GM18868 (cell line): Measurements from ENCODE around the gene LPIN1.
"Not testable (repeated sequence)": the region's sequence is repeated elsewhere in the genome, so short reads cannot be mapped to it uniquely, and the experiment has no call there.

ENCODE experiments used
- ATAC-seq: cut with Tn5 transposase; IDR thresholded peaks from one replicate; pipeline ENCODE4 v1.9.1; 2021; ENCODE audit warnings: mild to moderate bottlenecking, moderate library complexity; ENCODE audit not compliant: unreplicated experiment

The LPIN1 gene

DNA sequence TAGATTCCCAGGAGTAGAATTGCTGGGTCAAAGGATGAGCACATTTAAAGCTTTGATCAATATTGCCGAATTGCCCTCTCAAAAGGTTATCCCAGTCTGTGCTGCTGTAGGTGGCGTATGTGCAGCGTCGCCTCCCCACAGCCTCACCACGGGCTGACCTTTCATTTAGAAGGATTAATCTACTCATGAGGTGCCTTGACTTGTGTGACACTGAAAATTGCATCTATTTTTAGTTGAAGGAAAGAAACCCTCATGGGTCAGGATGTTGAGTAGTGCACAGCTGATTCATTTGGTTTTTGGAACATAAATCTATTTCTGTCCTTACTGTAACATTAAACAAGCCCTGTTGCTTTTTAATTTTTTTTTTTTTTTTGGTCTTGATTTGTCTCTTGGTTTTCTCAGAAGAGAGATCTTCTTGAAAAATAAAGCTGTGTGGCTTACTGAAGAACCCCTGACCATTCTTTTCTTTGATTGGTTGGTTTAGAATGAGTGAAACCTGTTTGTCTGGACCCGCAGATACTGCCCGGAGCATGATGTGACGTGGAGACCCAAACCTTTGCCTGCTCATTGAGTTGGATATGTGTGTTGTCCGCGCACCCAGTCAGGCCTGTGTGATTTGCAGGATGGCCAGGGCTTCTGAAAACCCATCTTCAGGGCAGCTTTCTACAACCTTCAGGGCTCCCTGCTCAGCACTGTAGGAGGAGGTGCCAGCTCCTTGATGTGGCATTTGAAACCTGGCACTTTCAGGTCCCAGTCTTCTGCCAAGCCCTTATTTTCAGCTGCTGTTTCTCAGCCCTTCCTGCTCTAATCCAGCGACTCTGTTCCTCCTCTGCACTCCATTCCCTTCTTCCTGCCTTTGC lies 61.0 kb downstream of the LPIN1 start:
- ATAC-seq: no peak

- ATAC-seq: no peak
Observed at GRCh38 chr2:11808016-11808400, 61.6 kb downstream of the LPIN1 start.

DNA sequence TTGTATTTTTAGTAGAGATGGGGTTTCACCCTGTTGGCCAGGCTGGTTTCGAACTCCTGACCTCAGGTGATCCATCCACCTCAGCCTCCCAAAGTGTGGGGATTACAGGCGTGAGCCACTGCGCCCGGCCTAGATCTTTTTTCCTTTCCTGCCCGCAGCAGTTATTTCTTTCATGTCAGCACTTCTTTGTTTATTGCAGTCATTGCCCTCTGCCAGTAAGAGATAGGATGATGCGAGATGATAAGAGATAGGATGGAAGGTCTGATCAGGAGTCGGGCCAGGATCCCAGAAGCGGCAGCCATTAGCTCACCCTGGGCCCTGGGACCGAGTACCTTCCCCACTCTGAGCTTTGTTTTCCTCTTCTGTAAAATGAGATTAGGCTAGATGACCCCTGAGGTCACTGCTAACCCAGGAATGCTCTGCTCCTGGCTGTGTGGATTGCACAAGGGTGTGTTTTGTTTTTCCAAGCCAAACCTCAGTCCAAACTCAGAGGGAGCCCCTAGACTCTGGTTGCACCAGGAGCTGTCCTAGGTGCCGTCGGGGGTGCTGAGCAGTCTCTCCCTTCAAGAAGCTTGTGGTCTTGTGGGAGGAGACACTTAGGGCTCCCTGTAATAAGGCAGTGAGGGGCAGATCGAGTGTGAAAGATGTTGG lies 63.3 kb downstream of the LPIN1 start:
- no peak for ATAC-seq

- ATAC-seq: no peak
Observed at GRCh38 chr2:11810237-11810977, 64.0 kb downstream of the LPIN1 start.

DNA sequence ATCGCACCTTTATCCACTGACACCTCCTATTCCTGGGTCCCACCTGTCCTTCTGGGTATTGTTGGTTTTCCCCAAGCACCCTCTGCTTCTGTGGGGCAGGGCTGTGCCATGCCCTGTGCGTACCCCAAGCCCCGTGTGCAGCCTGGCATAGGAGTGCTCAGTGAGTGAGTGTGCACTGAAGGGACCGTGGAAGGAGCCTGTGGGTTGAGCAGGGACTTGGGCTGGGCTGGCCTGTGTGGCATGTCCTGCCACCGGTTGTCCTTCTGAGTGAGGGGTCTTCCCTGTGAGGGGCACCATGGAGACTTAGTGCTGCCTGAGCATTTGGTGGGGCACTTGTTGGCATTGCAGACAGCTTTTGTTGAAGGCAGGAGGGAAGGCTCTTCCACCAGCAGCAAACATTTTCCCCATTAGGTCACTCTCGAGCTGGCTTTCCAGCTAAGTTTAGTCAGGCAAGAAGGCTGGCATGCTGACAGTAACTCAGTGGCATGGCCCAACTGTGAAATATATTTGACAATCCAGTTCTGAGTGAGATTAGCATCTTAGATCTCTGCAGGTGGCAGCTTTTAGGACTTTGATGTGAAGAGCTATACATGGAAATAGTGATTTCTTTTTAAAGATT lies 64.7 kb downstream of the LPIN1 start:
- no peak for ATAC-seq

- ATAC-seq: no peak
Observed at GRCh38 chr2:11812466-11813248, 66.2 kb downstream of the LPIN1 start.

DNA sequence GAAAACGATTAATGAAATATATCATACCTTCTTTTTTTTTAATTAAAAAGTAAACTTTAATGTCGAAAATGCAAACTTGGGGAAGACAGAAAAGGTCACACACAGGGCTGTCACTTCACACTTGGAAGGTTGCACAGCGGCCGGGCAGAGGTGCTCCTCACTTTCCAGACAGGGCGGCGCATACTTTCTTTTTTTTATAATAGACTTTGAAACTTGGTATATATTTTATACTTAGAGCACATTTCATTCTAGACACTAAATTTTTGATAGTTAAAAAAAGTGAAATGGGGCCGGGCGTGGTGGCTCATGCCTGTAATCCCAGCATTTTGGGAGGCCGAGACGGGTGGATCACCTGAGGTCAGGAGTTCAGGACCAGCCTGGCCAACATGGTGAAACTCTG lies 66.9 kb downstream of the LPIN1 start:
- ATAC-seq: not testable (repeated sequence)

- no peak for ATAC-seq
Observed at GRCh38 chr2:11813951-11814350, 67.5 kb downstream of the LPIN1 start.

DNA sequence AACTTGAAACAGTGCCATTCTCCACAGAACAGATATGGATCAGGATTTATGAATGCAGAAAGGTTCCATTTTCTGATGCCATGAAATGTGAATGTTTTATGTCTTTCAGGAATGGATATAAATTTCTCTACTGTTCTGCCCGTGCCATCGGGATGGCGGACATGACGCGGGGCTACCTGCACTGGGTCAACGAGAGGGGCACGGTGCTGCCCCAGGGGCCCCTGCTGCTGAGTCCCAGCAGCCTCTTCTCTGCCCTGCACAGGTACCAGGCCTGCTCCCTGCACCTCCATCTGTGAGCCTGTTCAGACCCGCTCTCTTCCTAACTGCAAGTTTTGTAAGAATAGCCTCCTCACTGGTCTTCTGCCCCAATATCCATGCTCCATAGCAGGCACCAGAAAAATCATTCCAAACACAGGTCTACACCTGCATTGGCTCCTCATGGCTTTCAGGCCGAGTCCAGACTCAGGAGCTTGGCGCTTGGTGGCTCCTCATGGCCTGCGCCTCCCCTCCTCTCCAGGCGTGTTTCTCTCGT lies 68.6 kb downstream of the LPIN1 start:
- ATAC-seq: no peak

DNA sequence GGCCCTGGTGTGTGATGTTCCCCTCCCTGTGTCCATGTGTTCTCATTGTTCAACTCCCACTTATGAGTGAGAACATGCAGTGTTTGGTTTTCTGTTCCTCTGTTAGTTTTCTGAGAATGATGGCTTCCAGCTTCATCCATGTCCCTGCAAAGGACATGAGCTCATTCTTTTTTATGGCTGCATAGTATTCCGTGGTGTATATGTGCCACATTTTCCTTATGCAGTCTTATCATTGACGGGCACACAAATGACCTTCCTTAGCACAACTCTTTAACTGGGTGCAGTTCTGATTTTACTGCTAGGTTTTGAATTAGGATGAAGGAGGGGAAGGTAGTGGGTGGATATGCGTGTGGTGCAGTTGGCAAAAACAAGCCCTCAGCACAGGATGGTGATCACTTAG lies 70.5 kb downstream of the LPIN1 start:
- not testable (repeated sequence) for ATAC-seq

- no peak for ATAC-seq
Observed at GRCh38 chr2:11819235-11819729, 72.8 kb downstream of the LPIN1 start.

DNA sequence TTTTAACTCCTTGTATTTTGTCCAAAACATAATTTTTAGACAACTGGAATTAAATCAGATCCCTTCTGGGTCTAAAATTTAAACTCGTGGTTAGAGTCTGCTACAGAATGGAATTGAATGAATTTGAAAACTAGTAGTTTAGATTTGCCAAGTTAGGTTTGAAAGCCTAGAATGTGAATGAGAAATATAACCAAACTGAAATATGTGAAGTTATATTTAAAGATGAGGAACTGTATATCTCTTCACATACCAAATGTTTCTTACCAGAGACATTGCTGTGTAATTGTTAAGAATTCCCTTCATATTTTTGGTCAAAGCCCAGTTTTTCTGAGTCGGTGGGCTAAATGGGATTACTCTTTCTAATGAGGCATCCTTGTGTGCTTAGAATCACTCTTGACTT lies 74.2 kb downstream of the LPIN1 start:
- ATAC-seq: no peak

DNA sequence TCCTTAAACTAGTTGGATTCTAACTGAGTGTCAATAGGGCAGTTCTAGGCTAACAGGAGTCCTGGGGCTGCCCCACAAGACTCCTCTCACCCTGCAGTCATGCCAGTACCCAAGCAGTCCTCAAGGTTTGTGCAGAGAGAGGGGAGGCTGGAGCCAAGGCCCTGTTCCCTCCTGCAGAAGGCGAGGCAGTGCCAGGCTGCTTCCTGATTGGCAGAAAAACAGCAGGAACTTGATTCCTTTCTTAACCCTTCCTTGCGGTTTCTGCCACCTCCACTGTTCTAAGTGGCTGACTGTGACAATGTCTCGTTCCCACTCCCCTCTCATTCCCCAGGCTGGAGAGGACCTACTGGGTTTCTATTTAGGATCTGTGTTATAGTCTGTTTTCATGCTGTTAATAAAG lies 75.3 kb downstream of the LPIN1 start:
- no peak for ATAC-seq

- not testable (repeated sequence) for ATAC-seq
Observed at GRCh38 chr2:11822359-11822745, 75.9 kb downstream of the LPIN1 start.

DNA sequence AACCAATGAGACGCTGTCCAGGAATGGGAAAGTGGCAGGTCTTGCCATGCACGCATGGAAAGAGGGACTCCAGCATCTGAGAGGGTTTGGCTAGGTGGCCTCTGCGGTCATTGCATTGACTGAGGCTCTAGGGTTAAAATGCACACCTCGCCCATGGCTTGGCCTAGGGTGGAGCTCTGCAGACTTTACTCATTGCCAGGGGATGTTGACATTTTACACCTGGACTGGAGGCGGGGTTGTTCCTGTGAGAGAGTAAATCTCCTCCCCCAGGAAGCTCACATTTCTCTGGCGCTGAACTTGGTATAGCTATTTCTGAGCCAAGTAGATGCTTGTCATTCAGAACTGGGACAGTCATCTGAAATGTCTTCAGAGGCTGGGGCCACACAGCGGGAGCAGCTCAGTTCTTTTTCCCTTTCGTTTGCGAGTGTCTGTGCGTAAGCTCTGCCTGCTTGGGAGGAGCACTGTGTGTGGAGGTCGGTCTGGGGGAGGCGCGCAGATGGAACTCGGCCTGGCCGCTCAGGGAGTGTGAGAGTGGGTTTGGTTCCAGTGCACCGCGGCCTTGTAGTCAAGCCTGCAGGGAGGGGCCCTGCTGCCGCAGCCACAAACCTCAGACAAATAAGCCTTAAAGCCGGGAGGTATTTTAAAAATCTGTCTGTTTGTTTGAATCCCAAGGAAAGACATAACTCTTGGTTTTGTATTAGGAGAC lies 76.5 kb downstream of the LPIN1 start:
- no peak for ATAC-seq

GRCh38 chr2:11824901-11825828 lies 78.7 kb downstream of the LPIN1 start:
- ATAC-seq: no peak

DNA sequence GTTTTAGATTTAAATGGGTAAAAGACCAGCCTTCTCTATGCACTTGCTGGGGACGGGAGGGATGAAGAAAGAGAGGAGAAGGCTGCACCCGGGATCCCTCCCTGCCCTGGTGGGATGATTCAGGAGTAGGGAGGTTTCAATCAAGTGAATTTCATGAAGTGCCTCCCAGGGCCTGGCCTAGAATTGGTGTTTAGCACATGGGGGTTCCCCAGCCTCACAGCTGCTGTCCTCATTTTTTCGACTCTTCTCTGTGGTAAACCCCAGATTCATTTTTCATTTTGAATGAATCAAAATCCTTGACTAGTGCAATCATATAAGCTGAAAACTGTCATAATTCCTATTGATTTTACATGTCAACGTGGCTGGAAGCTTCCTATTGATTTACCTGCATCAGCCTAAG lies 81.1 kb downstream of the LPIN1 start:
- ATAC-seq: peak; percentile 34

GRCh38 chr2:11828933-11829323 lies 82.5 kb downstream of the LPIN1 start:
- no peak for ATAC-seq
